ENCODE measurements around the gene ITPKB. TPM values are rescaled to one million over a fixed set of nuclear protein-coding genes. Genes with fewer than 3 reads are reported as not detected.

Gene ITPKB
- total and polyA plus RNA-seq, 4 donors: 2.1 to 31.8 (median 11.7) TPM

DNA sequence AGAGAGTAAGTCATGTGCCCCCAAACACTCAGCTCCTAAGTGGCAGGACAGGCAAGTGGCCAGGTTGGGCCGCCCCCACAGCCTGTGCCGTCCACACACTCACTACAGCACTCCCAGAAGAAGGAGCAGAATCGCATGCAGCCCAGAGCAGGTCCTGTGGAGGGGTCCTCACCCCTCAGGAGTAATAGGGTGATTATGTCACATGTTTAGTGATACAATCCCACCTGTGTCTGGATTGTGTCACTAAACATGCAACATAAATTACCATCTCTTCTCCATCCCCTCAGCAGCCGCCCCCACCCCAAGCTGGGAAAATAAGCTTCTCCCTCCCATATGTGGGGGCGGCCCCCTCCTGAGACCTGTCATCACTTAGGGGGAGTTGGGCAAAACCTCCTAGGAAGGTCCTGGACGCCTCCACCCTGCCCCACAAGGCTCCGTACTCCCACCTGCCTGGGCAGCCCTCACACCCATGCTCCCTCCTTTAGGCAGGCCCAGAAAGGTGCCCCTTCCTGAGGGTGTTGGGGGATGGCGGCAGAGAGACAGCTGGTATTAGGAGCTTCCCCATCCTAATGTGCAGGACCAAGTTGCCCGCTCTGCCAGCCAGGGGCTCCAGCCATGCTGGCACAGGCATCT is 133.6 kb downstream of the ITPKB start:
- intact Hi-C loops (cut with DNase I): loop anchor here in 1 of 2 donors (10.0 kb wide), 1 partner anchor 181 kb away; no protein-coding TSS in a partner anchor
- H3K4me1 ChIP-seq (ENCODE audit: control insufficient read depth in 1 of 2, insufficient read depth in 2 of 2, low read length in 2 of 2): no peaks in the 10 kb centered on the region

DNA sequence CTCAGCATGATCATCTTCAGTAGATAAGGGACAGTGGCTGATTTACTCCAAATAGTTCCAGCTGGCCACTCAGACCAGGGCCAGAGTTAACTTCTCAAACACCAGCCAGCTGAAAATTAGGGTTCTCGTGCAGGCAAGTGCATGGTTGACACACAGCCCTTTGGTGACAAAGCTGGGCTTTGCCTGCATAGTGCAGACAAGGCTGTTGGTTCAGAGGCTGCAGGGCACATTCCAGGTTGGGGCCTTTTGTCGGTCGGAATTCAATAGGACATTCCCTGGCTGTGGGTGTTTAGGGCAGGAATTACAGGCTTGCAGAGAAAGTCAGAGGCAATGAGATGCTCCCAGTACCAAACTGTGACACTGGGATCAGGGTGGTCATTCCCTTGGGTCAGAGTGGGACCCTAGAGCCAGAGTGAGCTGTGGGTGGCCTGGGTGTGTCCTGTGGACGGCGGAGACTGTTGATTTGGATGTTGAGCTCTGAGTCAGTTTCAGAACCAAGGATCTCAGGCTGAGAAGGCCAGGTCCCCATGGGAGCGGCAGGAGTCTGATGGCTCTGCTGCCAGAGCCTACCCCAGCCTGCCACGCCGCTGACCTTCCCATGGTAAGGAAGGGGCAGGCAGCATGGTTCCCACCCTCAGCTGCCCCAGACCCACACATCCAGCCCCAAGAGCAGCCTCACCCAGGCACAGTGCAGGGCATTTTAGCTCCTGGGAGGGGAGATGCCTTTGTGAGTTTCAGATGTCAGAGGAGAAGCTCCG is 134.3 kb downstream of the ITPKB start:
- Histone ChIP-seq H3K4me3 (ENCODE audit: low read length in 2 of 2) (no peak overlapping the region), H3K36me3 (ENCODE audit: control insufficient read depth in 1 of 2, insufficient read depth in 2 of 2, low read length in 1 of 2) (no peaks in the 10 kb centered on the region), H3K27ac (ENCODE audit: low read depth in 1 of 2, low read length in 2 of 2) (no peak overlapping the region), H3K4me1 (ENCODE audit: control insufficient read depth in 1 of 2, insufficient read depth in 2 of 2, low read length in 2 of 2) (no peaks in the 10 kb centered on the region), H3K9me3 (ENCODE audit: control insufficient read depth, low read length) (no peaks in the 10 kb centered on the region), H3K27me3 (ENCODE audit: control insufficient read depth in 1 of 2, insufficient read depth in 2 of 2, low read length in 1 of 2) (no peaks in the 10 kb centered on the region)
- intact Hi-C loops (cut with DNase I): loop anchor here in 1 of 2 donors (10.0 kb wide), 1 partner anchor 180 kb away; no protein-coding TSS in a partner anchor
- ATAC-seq (ENCODE audit: low FRiP score) (no peak), DNase-seq (peak; percentile 44 to 61)
- 88 to 89% methylated on average over 9 of the region's 9 CpGs for WGBS, 2 donors

More for the DNA sequence above, 133.6 kb downstream of the ITPKB start:
- Histone ChIP-seq H3K27ac (ENCODE audit: low read depth in 1 of 2, low read length in 2 of 2) (no peak overlapping the region), H3K9me3 (ENCODE audit: control insufficient read depth, low read length) (no peaks in the 10 kb centered on the region), H3K36me3 (ENCODE audit: control insufficient read depth in 1 of 2, insufficient read depth in 2 of 2, low read length in 1 of 2) (no peaks in the 10 kb centered on the region), H3K27me3 (ENCODE audit: control insufficient read depth in 1 of 2, insufficient read depth in 2 of 2, low read length in 1 of 2) (no peaks in the 10 kb centered on the region), H3K4me3 (ENCODE audit: low read length in 2 of 2) (no peak overlapping the region)
- ATAC-seq (ENCODE audit: low FRiP score) (no peak), DNase-seq (peak; percentile 21 to 68)
- 87 to 94% methylated on average over 9 of the region's 9 CpGs for WGBS, 2 donors

DNA sequence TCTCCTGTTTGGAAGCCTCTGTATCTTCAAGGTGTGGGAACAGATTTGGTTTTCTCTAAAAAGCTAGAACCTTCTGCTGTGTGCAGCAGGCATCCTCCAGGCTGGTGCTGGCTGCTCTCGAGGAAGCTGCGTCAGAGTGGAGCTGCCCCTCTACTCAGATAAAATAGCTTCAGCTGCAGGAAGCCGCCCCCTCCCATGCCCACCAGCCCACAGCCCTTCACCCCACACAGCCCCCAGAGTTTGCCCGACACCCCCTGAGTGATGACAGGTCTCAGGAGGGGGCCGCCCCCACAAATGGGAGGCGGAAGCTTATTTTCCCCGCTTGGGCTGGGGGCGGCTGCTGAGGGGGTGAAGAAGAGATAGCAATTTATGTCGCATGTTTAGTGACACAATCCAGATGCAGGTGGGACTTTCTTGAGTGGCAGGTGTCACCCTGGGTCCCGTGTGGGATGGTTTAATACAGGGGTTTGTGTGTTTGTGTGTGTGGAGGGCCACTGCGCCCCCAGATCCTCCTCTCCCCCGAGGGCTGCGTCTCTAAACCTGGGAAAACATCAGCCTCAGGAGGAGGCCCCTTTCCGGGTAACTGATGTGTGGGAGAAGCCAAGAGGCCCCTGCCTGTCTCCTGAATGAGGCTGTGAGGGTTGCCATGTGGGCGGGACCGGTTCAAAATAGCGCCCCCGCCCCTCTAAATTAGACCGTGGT is 135.1 kb downstream of the ITPKB start:
- Histone ChIP-seq H3K4me3 (ENCODE audit: low read length in 2 of 2) (no peak overlapping the region), H3K27ac (ENCODE audit: low read depth in 1 of 2, low read length in 2 of 2) (no peak overlapping the region), H3K4me1 (ENCODE audit: control insufficient read depth in 1 of 2, insufficient read depth in 2 of 2, low read length in 2 of 2) (no peaks in the 10 kb centered on the region), H3K9me3 (ENCODE audit: control insufficient read depth, low read length) (no peaks in the 10 kb centered on the region), H3K36me3 (ENCODE audit: control insufficient read depth in 1 of 2, insufficient read depth in 2 of 2, low read length in 1 of 2) (no peaks in the 10 kb centered on the region), H3K27me3 (ENCODE audit: control insufficient read depth in 1 of 2, insufficient read depth in 2 of 2, low read length in 1 of 2) (no peaks in the 10 kb centered on the region)
- peak; percentile 30 to 49 for DNase-seq
- ATAC-seq (ENCODE audit: low FRiP score): no peak
- intact Hi-C loops (cut with DNase I): loop anchor here in 1 of 2 donors (10.0 kb wide), 1 partner anchor 179 kb away; no protein-coding TSS in a partner anchor
- WGBS, 2 donors: 83 to 89% methylated on average over 19 of the region's 19 CpGs

DNA sequence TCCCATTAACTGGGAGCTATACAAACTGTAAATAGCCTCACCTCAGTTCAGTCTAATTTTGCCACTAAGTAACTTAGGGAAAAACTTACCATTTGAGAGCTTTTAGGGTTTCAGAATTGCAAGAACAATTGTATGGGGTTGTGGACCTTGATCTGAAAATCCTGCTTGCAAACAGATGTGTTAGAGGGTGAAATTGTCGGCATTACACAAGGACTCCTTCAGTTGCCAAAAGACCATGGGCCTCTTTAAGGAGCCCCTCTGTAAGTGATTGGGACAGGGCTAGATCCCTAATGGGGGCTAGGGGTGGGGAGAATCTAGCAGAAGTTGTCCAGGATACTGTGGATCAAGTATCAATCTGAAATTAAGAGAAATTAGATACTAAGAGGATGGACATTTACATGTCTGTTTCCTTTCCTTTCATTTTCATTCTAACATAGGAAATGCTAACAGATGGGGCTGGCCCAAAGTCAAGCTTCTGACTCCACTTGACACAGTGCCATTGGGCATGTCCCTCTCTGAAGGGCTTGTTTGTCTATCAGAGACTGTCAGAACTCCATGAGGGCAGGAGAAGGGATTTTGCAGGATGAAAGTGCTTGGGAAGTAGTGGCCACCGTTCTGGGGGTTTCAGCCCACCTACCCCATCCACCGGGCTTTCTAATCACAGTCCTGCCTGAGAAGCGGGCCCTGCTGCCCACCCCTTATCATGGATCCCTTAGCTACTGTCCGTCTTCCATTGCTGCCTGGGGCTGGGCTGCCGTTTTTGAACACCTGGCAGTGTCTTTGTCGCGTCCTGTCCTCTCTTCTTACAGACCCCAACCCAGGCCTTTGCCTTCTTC is 135.8 kb downstream of the ITPKB start:
- H3K9me3 ChIP-seq (ENCODE audit: control insufficient read depth, low read length): no peaks in the 10 kb centered on the region
- H3K36me3 ChIP-seq (ENCODE audit: control insufficient read depth in 1 of 2, insufficient read depth in 2 of 2, low read length in 1 of 2): no peaks in the 10 kb centered on the region
- DNase-seq (peak; percentile 61 to 82), ATAC-seq (ENCODE audit: low FRiP score) (no peak)
- intact Hi-C loops (cut with DNase I): loop anchor here in 1 of 2 donors (10.0 kb wide), 1 partner anchor 178 kb away; no protein-coding TSS in a partner anchor
- H3K27me3 ChIP-seq (ENCODE audit: control insufficient read depth in 1 of 2, insufficient read depth in 2 of 2, low read length in 1 of 2): no peaks in the 10 kb centered on the region
- no peak overlapping the region for H3K27ac ChIP-seq (ENCODE audit: low read depth in 1 of 2, low read length in 2 of 2)
- no peaks in the 10 kb centered on the region for H3K4me1 ChIP-seq (ENCODE audit: control insufficient read depth in 1 of 2, insufficient read depth in 2 of 2, low read length in 2 of 2)
- no peak overlapping the region for H3K4me3 ChIP-seq (ENCODE audit: low read length in 2 of 2)
- 76 to 77% methylated on average over 8 of the region's 8 CpGs for WGBS, 2 donors

DNA sequence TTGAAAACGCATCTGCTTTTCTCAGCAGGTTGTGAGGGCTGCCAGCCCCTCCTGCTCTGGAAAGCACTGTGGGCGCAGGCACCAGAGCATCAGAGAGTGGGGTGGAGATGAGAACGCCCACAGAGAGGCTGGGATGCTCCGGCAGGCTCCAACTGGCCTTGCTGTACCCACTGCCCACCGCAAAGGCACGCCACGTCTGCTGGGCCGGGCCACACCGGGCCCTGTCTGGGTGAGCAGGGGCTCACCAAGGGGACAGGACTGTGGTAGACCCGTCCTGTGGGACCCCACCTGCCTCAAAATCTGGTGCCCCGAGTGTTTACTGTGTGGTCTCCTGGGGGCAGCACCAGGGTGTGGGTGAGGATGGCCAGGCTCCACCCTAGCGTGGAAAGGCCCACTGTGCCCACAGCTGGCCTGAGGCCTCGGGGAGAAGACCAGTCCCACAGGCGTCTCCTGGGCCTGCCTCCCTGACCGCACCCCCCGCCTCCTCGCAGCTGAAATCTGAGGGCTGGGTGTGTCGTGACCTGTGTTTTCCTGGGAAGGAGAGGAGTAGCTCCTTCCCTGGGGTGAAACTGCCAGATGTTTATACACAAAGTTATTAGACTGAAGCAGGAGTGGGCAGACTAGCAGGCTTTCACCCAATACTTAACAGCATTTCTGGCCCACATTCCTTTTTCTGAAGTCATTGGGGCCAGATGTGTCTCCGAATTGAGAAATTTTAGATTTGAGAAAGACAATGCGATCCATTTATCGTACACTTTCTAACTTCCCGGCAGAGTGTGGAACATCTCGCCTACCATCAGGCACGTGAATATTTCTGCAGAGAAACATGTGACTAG is 136.7 kb downstream of the ITPKB start:
- intact Hi-C loops (cut with DNase I): loop anchor here in 1 of 2 donors (10.0 kb wide), 1 partner anchor 178 kb away; no protein-coding TSS in a partner anchor
- no peaks in the 10 kb centered on the region for H3K4me1 ChIP-seq (ENCODE audit: control insufficient read depth in 1 of 2, insufficient read depth in 2 of 2, low read length in 2 of 2)
- ATAC-seq (ENCODE audit: low FRiP score): no peak
- no peak overlapping the region for H3K4me3 ChIP-seq (ENCODE audit: low read length in 2 of 2)
- H3K27ac ChIP-seq (ENCODE audit: low read depth in 1 of 2, low read length in 2 of 2): no peak overlapping the region
- peak; percentile 52 to 82 for DNase-seq
- WGBS, 2 donors: 58 to 61% methylated on average over 24 of the region's 24 CpGs
- no peaks in the 10 kb centered on the region for H3K27me3 ChIP-seq (ENCODE audit: control insufficient read depth in 1 of 2, insufficient read depth in 2 of 2, low read length in 1 of 2)
- no peaks in the 10 kb centered on the region for H3K9me3 ChIP-seq (ENCODE audit: control insufficient read depth, low read length)
- H3K36me3 ChIP-seq (ENCODE audit: control insufficient read depth in 1 of 2, insufficient read depth in 2 of 2, low read length in 1 of 2): no peaks in the 10 kb centered on the region

DNA sequence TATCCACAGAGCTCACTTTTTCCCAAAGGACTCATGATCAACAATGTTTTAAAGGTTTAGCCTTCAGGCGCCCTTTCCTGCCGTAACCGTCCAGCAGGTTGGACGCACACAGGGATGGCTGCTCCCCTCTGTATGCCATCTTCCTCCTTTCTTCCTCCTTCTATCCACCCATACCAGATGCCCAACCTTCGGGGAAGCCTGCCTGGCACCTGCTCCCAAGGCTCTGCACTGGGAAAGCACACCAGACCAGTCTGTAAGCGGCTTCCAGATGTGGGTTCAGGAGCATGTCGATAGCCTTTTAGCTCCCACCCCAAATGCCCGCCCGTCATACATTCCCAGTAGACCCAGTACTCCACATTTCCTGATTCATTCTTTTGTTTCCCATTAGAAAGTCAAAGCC is 137.6 kb downstream of the ITPKB start:
- 97 to 99% methylated on average over 9 of the region's 9 CpGs for WGBS, 2 donors
- Histone ChIP-seq H3K9me3 (ENCODE audit: control insufficient read depth, low read length) (no peaks in the 10 kb centered on the region), H3K4me3 (ENCODE audit: low read length in 2 of 2) (no peak overlapping the region), H3K36me3 (ENCODE audit: control insufficient read depth in 1 of 2, insufficient read depth in 2 of 2, low read length in 1 of 2) (no peaks in the 10 kb centered on the region), H3K27ac (ENCODE audit: low read depth in 1 of 2, low read length in 2 of 2) (no peak overlapping the region), H3K27me3 (ENCODE audit: control insufficient read depth in 1 of 2, insufficient read depth in 2 of 2, low read length in 1 of 2) (no peaks in the 10 kb centered on the region), H3K4me1 (ENCODE audit: control insufficient read depth in 1 of 2, insufficient read depth in 2 of 2, low read length in 2 of 2) (no peaks in the 10 kb centered on the region)
- intact Hi-C loops (cut with DNase I): loop anchor here in 1 of 2 donors (10.0 kb wide), 1 partner anchor 177 kb away; no protein-coding TSS in a partner anchor
- ATAC-seq (ENCODE audit: low FRiP score) (no peak), DNase-seq (peak; percentile 19 to 54)

DNA sequence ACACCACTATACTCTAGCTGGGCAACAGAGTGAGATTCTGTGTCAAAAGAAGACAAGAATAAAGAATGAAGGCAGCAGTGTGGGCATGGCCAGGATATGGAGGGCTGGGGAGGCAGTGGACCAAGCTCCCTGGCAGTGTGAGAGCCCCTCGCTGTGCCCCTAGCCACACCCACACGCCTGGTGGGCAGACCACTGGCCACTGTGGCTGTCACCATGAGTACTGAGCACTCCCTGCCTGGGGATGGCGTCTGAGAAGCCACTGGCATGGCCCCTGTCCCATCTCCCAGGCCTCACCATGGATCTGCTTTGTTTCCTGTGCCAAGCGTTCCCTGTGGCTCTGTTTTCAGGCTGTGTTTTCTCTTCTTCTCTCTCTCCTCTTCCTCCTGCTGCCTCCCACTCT is 138.8 kb downstream of the ITPKB start:
- Histone ChIP-seq H3K9me3 (ENCODE audit: control insufficient read depth, low read length) (no peaks in the 10 kb centered on the region), H3K36me3 (ENCODE audit: control insufficient read depth in 1 of 2, insufficient read depth in 2 of 2, low read length in 1 of 2) (no peaks in the 10 kb centered on the region), H3K4me3 (ENCODE audit: low read length in 2 of 2) (no peak overlapping the region), H3K27me3 (ENCODE audit: control insufficient read depth in 1 of 2, insufficient read depth in 2 of 2, low read length in 1 of 2) (no peaks in the 10 kb centered on the region), H3K4me1 (ENCODE audit: control insufficient read depth in 1 of 2, insufficient read depth in 2 of 2, low read length in 2 of 2) (no peaks in the 10 kb centered on the region), H3K27ac (ENCODE audit: low read depth in 1 of 2, low read length in 2 of 2) (no peak overlapping the region)
- peak; percentile 21 to 44 for DNase-seq
- WGBS, 2 donors: 95 to 98% methylated on average over 4 of the region's 4 CpGs
- ATAC-seq (ENCODE audit: low FRiP score): no peak
- intact Hi-C loops (cut with DNase I): loop anchor here in 1 of 2 donors (10.0 kb wide), 1 partner anchor 175 kb away; no protein-coding TSS in a partner anchor
